Fibroblast of lung (primary cell): Measurements from ENCODE around the gene CYTH4. TPM values are rescaled to one million over a fixed set of nuclear protein-coding genes. Genes with fewer than 3 reads are reported as not detected.
A peak's percentile ranks its signal among the peaks of the same experiment; 100 is the strongest.

Experiments
- DNase-seq, 2 donors: peaks; one replicate each; pipeline versions ENCODE4 v3.0.0 to v3.0.0-alpha.2; 2010; ENCODE audit warnings: low read depth in 2 of 2
- H2AFZ ChIP-seq: 2 replicates; pipeline ENCODE4 v1.5.1; 2012; ENCODE audit warnings: low read length, control low read depth, inconsistent platforms
- H3K27ac ChIP-seq: 2 replicates; pipeline ENCODE4 v1.5.1; 2011; ENCODE audit warnings: low read length, control low read depth; ENCODE audit not compliant: insufficient read depth
- H3K27me3 ChIP-seq: 2 replicates; pipeline ENCODE4 v1.5.1; 2011; ENCODE audit warnings: mild to moderate bottlenecking, low read length; ENCODE audit not compliant: control insufficient read depth, insufficient read depth
- H3K36me3 ChIP-seq: 2 replicates; pipeline ENCODE4 v1.5.1; 2011; ENCODE audit warnings: low read length; ENCODE audit not compliant: control insufficient read depth, insufficient read depth
- H3K4me1 ChIP-seq: 2 replicates; pipeline ENCODE4 v1.5.1; 2011; ENCODE audit warnings: low read length; ENCODE audit not compliant: control insufficient read depth, insufficient read depth; ENCODE audit errors: extremely low read depth
- H3K4me2 ChIP-seq: 2 replicates; pipeline ENCODE4 v1.5.1; 2011; ENCODE audit warnings: low read length, control low read depth; ENCODE audit not compliant: insufficient read depth; ENCODE audit errors: extremely low read depth
- H3K4me3 ChIP-seq, 4 experiments: fragments of 200-600 bp in 1 of 4; sonication (generic) in 1 of 4; replicated peaks in 1 of 4; 2 replicates each; pipeline ENCODE4 v1.5.1; 2011 to 2016; ENCODE audit warnings: low read length in 4 of 4, low read depth in 3 of 4, mild to moderate bottlenecking in 3 of 4, control low read depth in 2 of 4, inconsistent platforms in 1 of 4, mixed read lengths in 1 of 4; ENCODE audit not compliant: insufficient read depth in 1 of 4; ENCODE audit errors: control extremely low read depth in 1 of 4
- H3K79me2 ChIP-seq: 2 replicates; pipeline ENCODE4 v1.5.1; 2012; ENCODE audit warnings: mild to moderate bottlenecking, low read length, inconsistent platforms; ENCODE audit not compliant: control insufficient read depth, insufficient read depth
- H3K9ac ChIP-seq: 2 replicates; pipeline ENCODE4 v1.5.1; 2011; ENCODE audit warnings: mild to moderate bottlenecking, low read length, control low read depth; ENCODE audit not compliant: insufficient read depth
- H3K9me3 ChIP-seq: 2 replicates; pipeline ENCODE4 v1.5.1; 2012; ENCODE audit warnings: low read depth, low read length; ENCODE audit not compliant: control insufficient read depth, insufficient read depth
- H4K20me1 ChIP-seq: 2 replicates; pipeline ENCODE4 v1.5.1; 2011; ENCODE audit warnings: low read length; ENCODE audit not compliant: control insufficient read depth, insufficient read depth; ENCODE audit errors: extremely low read depth
- EZH2 ChIP-seq: IDR thresholded peaks from 2 replicates; pipeline ENCODE4 v1.5.1; 2012; ENCODE audit warnings: low read length, control low read depth, mild to moderate bottlenecking; ENCODE audit errors: missing control alignments
- polyA plus RNA-seq, 2 donors: library from polyadenylated mRNA; depleted of rRNA in 1 of 2; stranded (reverse) in 1 of 2; unstranded in 1 of 2; fragments of >200 nt; gene quantifications; 2 replicates each; pipeline ENCODE4 v1.2.1, GENCODE V29; 2011 to 2012; ENCODE audit warnings: missing spikeins in 1 of 2
- total RNA-seq: library from RNA; depleted of rRNA; stranded (reverse); fragments of >200 nt; gene quantifications from 2 replicates; pipeline ENCODE4 v1.2.1, GENCODE V29; 2014
- TF ChIP-seq, protein P1 (sequence below), 2 donors: IDR thresholded peaks in 1 of 2; conservative IDR thresholded peaks in 1 of 2; 1 replicate in 1 of 2; 2 replicates in 1 of 2; pipeline ENCODE4 v1.5.1; 2011 to 2012; ENCODE audit warnings: low read length in 2 of 2, control low read depth in 1 of 2, inconsistent platforms in 1 of 2, low read depth in 1 of 2, mild to moderate bottlenecking in 1 of 2

The CYTH4 gene
- total and polyA plus RNA-seq, 2 donors (not counting 1 experiment from before 2014, with no cell fraction given), result under 0.01 TPM; not detected in 1

DNA sequence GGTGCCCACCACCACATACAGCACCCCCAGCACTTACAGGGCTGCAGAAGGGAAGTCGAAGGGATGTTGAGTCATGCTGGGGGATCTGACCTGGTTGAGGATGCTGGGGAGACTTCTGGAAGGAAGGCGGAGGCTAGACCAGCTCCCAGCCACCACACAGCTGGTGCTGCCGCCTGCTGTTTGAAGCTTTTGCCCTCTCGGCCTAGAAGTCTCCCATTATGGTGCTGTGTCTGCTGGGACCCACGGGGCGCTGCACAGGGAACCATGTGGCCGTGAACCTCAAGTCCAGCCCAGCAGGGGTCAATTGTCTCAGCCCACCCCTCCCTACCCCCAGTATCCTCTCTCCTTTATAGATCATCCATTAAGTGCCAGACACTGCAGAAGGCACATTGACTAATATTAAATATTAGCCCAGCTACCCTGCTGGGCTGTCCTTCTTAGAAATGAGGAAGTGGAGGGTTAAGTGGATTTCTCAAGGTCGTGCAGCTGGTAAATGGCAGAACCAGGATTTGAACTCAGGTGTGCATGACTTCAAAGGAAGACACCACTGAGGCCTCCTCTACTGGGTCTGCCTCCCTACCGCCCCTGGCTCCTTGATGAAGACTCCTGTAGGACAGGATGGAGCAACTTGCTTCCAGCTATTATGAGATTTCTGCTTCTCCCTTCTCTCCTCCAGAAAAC, 49.7 kb downstream of the CYTH4 start:
- H3K36me3 ChIP-seq, result no peaks in the 10 kb centered on the region
- TF ChIP-seq, protein P1, sequence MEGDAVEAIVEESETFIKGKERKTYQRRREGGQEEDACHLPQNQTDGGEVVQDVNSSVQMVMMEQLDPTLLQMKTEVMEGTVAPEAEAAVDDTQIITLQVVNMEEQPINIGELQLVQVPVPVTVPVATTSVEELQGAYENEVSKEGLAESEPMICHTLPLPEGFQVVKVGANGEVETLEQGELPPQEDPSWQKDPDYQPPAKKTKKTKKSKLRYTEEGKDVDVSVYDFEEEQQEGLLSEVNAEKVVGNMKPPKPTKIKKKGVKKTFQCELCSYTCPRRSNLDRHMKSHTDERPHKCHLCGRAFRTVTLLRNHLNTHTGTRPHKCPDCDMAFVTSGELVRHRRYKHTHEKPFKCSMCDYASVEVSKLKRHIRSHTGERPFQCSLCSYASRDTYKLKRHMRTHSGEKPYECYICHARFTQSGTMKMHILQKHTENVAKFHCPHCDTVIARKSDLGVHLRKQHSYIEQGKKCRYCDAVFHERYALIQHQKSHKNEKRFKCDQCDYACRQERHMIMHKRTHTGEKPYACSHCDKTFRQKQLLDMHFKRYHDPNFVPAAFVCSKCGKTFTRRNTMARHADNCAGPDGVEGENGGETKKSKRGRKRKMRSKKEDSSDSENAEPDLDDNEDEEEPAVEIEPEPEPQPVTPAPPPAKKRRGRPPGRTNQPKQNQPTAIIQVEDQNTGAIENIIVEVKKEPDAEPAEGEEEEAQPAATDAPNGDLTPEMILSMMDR (conservative IDR thresholded peaks at IDR 0.05 in 1 of 2, IDR thresholded peaks at IDR 0.05 in 1 of 2; ENCODE audit: low read depth in 1 of 2, low read length in 2 of 2), result peak in 1 of 2 donors; percentile 10
- no peak for TF ChIP-seq EZH2
- H2AFZ ChIP-seq, result no peak overlapping the region
- no peak overlapping the region for H3K4me2 ChIP-seq
- H3K9me3 ChIP-seq, result no peaks in the 10 kb centered on the region
- no peak overlapping the region for H3K9ac ChIP-seq
- no peak overlapping the region for H3K4me3 ChIP-seq
- no peaks in the 10 kb centered on the region for H4K20me1 ChIP-seq
- peaks cover 6% of the 10 kb centered on the region for H3K4me1 ChIP-seq
- H3K27ac ChIP-seq, result no peak overlapping the region
- DNase-seq, result no peak
- H3K27me3 ChIP-seq, result peaks cover 38% of the 10 kb centered on the region
- no peaks in the 10 kb centered on the region for H3K79me2 ChIP-seq

DNA sequence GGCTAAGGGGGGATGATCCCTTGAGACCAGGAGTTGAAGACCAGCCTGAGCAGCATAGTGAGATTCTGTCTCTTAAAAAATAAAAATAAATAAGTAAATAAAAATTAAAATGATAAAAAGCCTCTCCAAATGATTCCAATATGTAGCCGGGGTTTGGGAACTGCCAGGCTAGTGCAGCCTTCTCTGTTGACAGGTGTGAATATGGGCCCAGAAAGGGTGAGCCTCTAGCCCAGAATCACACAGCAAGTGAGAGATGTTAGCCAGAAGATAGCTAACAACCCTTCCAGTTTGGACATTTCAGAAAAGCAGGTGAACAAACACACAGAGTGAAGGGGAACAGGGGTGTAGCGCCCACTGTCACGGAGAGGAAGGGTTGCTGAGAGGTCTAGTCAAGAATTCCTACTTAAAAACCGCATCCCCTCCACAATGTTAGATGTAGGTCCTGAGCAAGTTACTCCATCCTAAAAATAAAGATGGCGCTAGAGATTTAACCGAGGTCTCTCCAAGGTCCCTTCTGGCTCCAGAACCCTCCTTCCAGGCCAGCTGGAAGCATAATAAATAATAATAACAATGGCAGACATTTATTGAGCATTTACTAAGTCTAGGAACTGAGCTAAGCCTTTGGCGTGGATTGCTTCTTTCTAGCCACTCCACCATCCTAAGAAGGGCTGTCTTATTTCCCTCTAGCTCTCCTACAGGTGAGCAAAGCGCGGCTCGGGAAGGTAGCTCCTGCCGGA, 51.6 kb downstream of the CYTH4 start:
- Histone ChIP-seq H3K27me3 (peaks cover 38% of the 10 kb centered on the region), H3K9me3 (no peaks in the 10 kb centered on the region), H3K36me3 (no peaks in the 10 kb centered on the region), H2AFZ (no peak overlapping the region), H3K4me2 (no peak overlapping the region), H3K4me3 (no peak overlapping the region), H3K4me1 (peaks cover 4% of the 10 kb centered on the region), H3K9ac (no peak overlapping the region), H3K79me2 (no peaks in the 10 kb centered on the region), H4K20me1 (no peaks in the 10 kb centered on the region), H3K27ac (no peak overlapping the region)
- TF ChIP-seq, protein P1 (conservative IDR thresholded peaks at IDR 0.05 in 1 of 2, IDR thresholded peaks at IDR 0.05 in 1 of 2; ENCODE audit: low read depth in 1 of 2, low read length in 2 of 2), result no peak
- TF ChIP-seq EZH2, result peak; percentile 59
- DNase-seq, result no peak

DNA sequence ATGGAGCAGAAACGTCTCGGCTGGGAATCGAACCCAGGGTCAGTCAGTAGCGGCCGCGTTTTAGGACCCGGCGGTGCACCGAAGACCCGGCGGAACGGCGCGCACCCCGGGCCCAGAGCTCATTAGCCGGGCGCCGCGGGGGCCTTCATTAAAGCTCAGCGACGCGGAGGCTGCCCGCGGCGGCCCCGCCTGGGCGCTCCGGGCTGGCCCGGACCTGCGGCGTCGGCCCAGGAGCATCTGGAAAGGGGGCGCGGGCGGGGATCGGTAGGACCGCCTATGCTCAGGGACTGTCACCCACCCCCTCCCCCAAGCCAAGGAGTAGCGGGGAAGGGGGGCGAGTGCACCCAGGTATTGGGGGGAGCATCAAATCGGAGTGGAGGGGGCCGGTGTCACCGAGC, 52.2 kb downstream of the CYTH4 start:
- TF ChIP-seq EZH2, result no peak
- TF ChIP-seq, protein P1 (conservative IDR thresholded peaks at IDR 0.05 in 1 of 2, IDR thresholded peaks at IDR 0.05 in 1 of 2; ENCODE audit: low read depth in 1 of 2, low read length in 2 of 2), result no peak
- Histone ChIP-seq H3K4me3 (no peak overlapping the region), H3K9ac (no peak overlapping the region), H3K79me2 (no peaks in the 10 kb centered on the region), H3K4me1 (peaks cover 4% of the 10 kb centered on the region), H3K4me2 (no peak overlapping the region), H3K27me3 (peaks cover 38% of the 10 kb centered on the region), H3K9me3 (no peaks in the 10 kb centered on the region), H2AFZ (no peak overlapping the region), H3K36me3 (no peaks in the 10 kb centered on the region), H4K20me1 (no peaks in the 10 kb centered on the region), H3K27ac (no peak overlapping the region)
- no peak for DNase-seq
